ENCODE results near the gene PI4KA. TPM values are rescaled to one million over a fixed set of nuclear protein-coding genes. Genes with fewer than 3 reads are reported as not detected.

Gene PI4KA
- polyA plus RNA-seq, 1 of the 3 experiments (the other 2 are of a cell fraction), result 30.0 TPM

GRCh38 chr22:20747223-20747622, 111.4 kb downstream of the PI4KA start:
- 96% methylated on average over 10 of the region's 10 CpGs for WGBS (ENCODE audit: low lambda C conversion rate)
- CTCF ChIA-PET, result no interaction called here
- TF ChIP-seq RXRA (IDR thresholded peaks at IDR 0.05; ENCODE audit: borderline replicate concordance, low read depth), result no peak
- TF ChIP-seq GATA2 (CRISPR knock-in tag; IDR thresholded peaks at IDR 0.05), result no peak
- Histone ChIP-seq H3K4me1 (ENCODE audit: control insufficient read depth in 1 of 2, insufficient read depth in 2 of 2, low read depth in 1 of 2, low read length in 1 of 2) (peaks cover 0 to 4% of the 10 kb centered on the region in 2 experiments; a peak in 1 of 4 replicates), H3F3A (replicated peaks; ENCODE audit: insufficient read depth) (no peaks in the 10 kb centered on the region), H3K36me3 (replicated peaks in 1 of 2; ENCODE audit: control insufficient read depth in 1 of 2, insufficient read depth in 2 of 2, low read length in 1 of 2) (peaks cover 5 to 43% of the 10 kb centered on the region in 2 experiments), H3K79me2 (ENCODE audit: insufficient read depth) (no peaks in the 10 kb centered on the region), H3K27ac (ENCODE audit: low read depth in 2 of 2, low read length in 1 of 2) (no peak overlapping the region), H3K9me2 (no peaks in the 10 kb centered on the region), H3K4me2 (no peak overlapping the region), H3K27me3 (ENCODE audit: insufficient read depth) (no peaks in the 10 kb centered on the region), H4K20me1 (ENCODE audit: insufficient read depth) (no peaks in the 10 kb centered on the region; the same call in 1 of the 2 replicates), H3K9ac (no peak overlapping the region), H2AFZ (ENCODE audit: low read depth) (no peak overlapping the region), H3K9me3 (no peaks in the 10 kb centered on the region), H3K4me3 (ENCODE audit: low read depth in 2 of 2, low read length in 1 of 2) (no peak overlapping the region)
- no peak for DNase-seq
- POLR2A ChIA-PET, result no interaction called here

GRCh38 chr22:20746431-20747189, 112.0 kb downstream of the PI4KA start:
- POLR2A ChIA-PET, result no interaction called here
- Histone ChIP-seq H3K4me2 (no peak overlapping the region), H3K9me2 (no peaks in the 10 kb centered on the region), H3K27ac (ENCODE audit: low read depth in 2 of 2, low read length in 1 of 2) (no peak overlapping the region), H3K9ac (no peak overlapping the region), H3F3A (replicated peaks; ENCODE audit: insufficient read depth) (no peaks in the 10 kb centered on the region), H4K20me1 (ENCODE audit: insufficient read depth) (no peaks in the 10 kb centered on the region; the same call in 1 of the 2 replicates), H3K9me3 (no peaks in the 10 kb centered on the region), H3K4me3 (ENCODE audit: low read depth in 2 of 2, low read length in 1 of 2) (no peak overlapping the region), H3K36me3 (replicated peaks in 1 of 2; ENCODE audit: control insufficient read depth in 1 of 2, insufficient read depth in 2 of 2, low read length in 1 of 2) (peaks cover 7 to 40% of the 10 kb centered on the region in 2 experiments), H2AFZ (ENCODE audit: low read depth) (no peak overlapping the region), H3K27me3 (ENCODE audit: insufficient read depth) (no peaks in the 10 kb centered on the region), H3K79me2 (ENCODE audit: insufficient read depth) (no peaks in the 10 kb centered on the region), H3K4me1 (ENCODE audit: control insufficient read depth in 1 of 2, insufficient read depth in 2 of 2, low read depth in 1 of 2, low read length in 1 of 2) (peaks cover 0 to 4% of the 10 kb centered on the region in 2 experiments; a peak in 2 of 4 replicates)
- WGBS (ENCODE audit: low lambda C conversion rate), result 94% methylated on average over 9 of the region's 9 CpGs
- DNase-seq, result no peak
- TF ChIP-seq POLR2AphosphoS5 (IDR thresholded peaks at IDR 0.05; ENCODE audit: low read depth, low read length) (no peak), GABPA (IDR thresholded peaks at IDR 0.05; ENCODE audit: low read depth) (no peak), YY1 (IDR thresholded peaks at IDR 0.05; ENCODE audit: low read depth) (no peak), RFX5 (IDR thresholded peaks at IDR 0.05; ENCODE audit: low read length) (no peak)
- CTCF ChIA-PET, result interaction anchor here (1.2 kb wide), 1 partner anchor 38 kb away, joined by 3 read pairs; no protein-coding TSS in a partner anchor

GRCh38 chr22:20745119-20745518, 113.5 kb downstream of the PI4KA start:
- Histone ChIP-seq H3K79me2 (ENCODE audit: insufficient read depth) (no peaks in the 10 kb centered on the region), H3K9me3 (no peaks in the 10 kb centered on the region), H4K20me1 (ENCODE audit: insufficient read depth) (no peaks in the 10 kb centered on the region; the same call in 1 of the 2 replicates), H3K27ac (ENCODE audit: low read depth in 2 of 2, low read length in 1 of 2) (no peak overlapping the region), H3K36me3 (replicated peaks in 1 of 2; ENCODE audit: control insufficient read depth in 1 of 2, insufficient read depth in 2 of 2, low read length in 1 of 2) (peaks cover 22 to 48% of the 10 kb centered on the region in 2 experiments), H3K27me3 (ENCODE audit: insufficient read depth) (no peaks in the 10 kb centered on the region), H3K9ac (no peak overlapping the region), H3K4me2 (no peak overlapping the region), H3K4me1 (ENCODE audit: control insufficient read depth in 1 of 2, insufficient read depth in 2 of 2, low read depth in 1 of 2, low read length in 1 of 2) (no peaks in the 10 kb centered on the region; a peak in 2 of 4 replicates), H3K4me3 (ENCODE audit: low read depth in 2 of 2, low read length in 1 of 2) (no peak overlapping the region), H2AFZ (ENCODE audit: low read depth) (no peak overlapping the region), H3K9me2 (no peaks in the 10 kb centered on the region), H3F3A (replicated peaks; ENCODE audit: insufficient read depth) (no peaks in the 10 kb centered on the region)
- DNase-seq, result no peak
- no peak for TF ChIP-seq REST (IDR thresholded peaks at IDR 0.05; ENCODE audit: low read depth, low read length)
- TF ChIP-seq TCF12 (IDR thresholded peaks at IDR 0.05), result no peak
- TF ChIP-seq GATA2 (CRISPR knock-in tag; IDR thresholded peaks at IDR 0.05), result no peak
- no peak for TF ChIP-seq IRF3 (IDR thresholded peaks at IDR 0.05; ENCODE audit: low read depth, low read length)
- no peak for TF ChIP-seq JUND (IDR thresholded peaks at IDR 0.05)
- no peak for TF ChIP-seq USF2 (IDR thresholded peaks at IDR 0.05; ENCODE audit: borderline replicate concordance, low read depth, low read length)
- no peak for TF ChIP-seq FOXM1 (IDR thresholded peaks at IDR 0.05; ENCODE audit: low read depth)
- no peak for TF ChIP-seq MXI1 (IDR thresholded peaks at IDR 0.05; ENCODE audit: low read depth, low read length)
- TF ChIP-seq RFX5 (IDR thresholded peaks at IDR 0.05; ENCODE audit: low read length), result no peak
- TF ChIP-seq, protein P1, sequence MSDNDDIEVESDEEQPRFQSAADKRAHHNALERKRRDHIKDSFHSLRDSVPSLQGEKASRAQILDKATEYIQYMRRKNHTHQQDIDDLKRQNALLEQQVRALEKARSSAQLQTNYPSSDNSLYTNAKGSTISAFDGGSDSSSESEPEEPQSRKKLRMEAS (IDR thresholded peaks at IDR 0.05; ENCODE audit: low read depth), result no peak
- TF ChIP-seq MEF2A (IDR thresholded peaks at IDR 0.05; ENCODE audit: borderline replicate concordance, low read depth), result no peak
- no peak for TF ChIP-seq POLR2AphosphoS5 (IDR thresholded peaks at IDR 0.05; ENCODE audit: low read depth, low read length)
- POLR2A ChIA-PET, result interaction anchor here (0.6 kb wide), 1 partner anchor 47 kb away, joined by 3 read pairs; no protein-coding TSS in a partner anchor
- 91% methylated on average over 3 of the region's 3 CpGs for WGBS (ENCODE audit: low lambda C conversion rate)
- CTCF ChIA-PET, result interaction anchor here (0.7 kb wide), 1 partner anchor 141 kb away, joined by 3 read pairs; no protein-coding TSS in a partner anchor

Measured in SK-N-SH (cell line).